Testis (tissue), 2 donors: ENCODE data around the gene XRN2.

Experiments
- CTCF ChIP-seq, 3 experiments: fragments of 450-650 bp in 2 of 3; fragments of 200-600 bp in 1 of 3; sonication (generic) in 1 of 3; IDR thresholded peaks; one replicate each; pipeline ENCODE4 v1.5.1; 2016 to 2019; ENCODE audit warnings: antibody characterized with exemption in 3 of 3, mild to moderate bottlenecking in 2 of 3, moderate library complexity in 1 of 3
- POLR2A ChIP-seq: fragments of 450-650 bp; IDR thresholded peaks from one replicate; pipeline ENCODE4 v1.6.1; 2017; ENCODE audit warnings: antibody characterized with exemption, mild to moderate bottlenecking, moderate library complexity

DNA sequence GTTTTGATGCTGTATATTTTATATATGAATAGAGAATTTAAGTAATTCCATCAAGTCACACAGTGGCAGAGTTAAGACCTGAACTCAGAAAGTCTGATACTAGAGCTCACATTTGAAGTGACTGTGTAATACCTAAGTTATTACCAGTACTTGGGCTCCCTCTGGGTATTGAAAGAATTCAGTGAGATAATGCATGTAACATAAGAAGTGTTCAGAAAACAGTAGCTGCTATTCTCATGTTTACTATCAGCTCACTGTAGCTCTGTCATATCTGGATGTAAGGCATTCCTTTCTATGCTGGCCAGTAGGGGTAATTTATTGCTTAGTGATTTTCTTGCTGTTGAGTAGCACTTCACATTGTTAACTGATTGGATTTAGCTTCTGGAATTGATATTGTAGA lies 49.6 kb downstream of the XRN2 start:
- TF ChIP-seq CTCF (IDR thresholded peaks at IDR 0.05): no peak
- no peak for TF ChIP-seq POLR2A
